GM21447 (cell line): ENCODE results near the gene FBF1.

Experiments used
- ATAC-seq: cut with Tn5 transposase; IDR thresholded peaks from one replicate; pipeline ENCODE4 v1.9.1; 2021; ENCODE audit not compliant: unreplicated experiment

Gene FBF1

DNA sequence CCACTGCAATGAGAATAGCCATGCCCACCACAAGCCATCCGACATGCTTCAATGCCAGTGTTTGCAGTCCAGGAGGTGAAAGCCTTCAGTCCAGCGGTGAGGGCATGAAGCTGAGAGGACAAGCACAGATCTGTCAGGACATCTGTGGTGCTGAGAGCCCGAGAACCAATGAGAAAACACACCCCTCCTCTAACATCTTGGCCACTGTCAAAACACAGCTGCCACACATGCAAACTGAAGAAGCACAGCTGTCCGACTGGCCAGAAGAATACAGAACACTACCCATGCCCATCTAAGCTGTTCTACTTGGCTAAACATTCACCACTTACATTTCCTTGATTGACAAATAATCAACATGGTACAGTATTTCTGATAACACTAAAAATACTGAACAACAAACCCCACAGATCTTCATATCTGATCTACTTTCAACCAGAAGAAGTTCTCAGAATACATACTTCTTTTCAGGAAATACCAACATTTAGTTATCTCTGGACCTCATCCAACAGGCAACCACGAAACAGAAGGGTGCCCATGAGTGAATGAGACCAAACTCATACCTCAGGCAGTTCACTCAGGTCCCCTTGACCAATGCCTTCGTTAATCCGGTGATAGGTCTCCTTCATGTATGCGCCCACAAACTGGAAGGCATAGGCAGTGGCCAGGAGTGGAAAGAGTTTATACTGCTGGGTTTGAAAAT lies 10.2 kb upstream of the FBF1 start:
- ATAC-seq = no peak

DNA sequence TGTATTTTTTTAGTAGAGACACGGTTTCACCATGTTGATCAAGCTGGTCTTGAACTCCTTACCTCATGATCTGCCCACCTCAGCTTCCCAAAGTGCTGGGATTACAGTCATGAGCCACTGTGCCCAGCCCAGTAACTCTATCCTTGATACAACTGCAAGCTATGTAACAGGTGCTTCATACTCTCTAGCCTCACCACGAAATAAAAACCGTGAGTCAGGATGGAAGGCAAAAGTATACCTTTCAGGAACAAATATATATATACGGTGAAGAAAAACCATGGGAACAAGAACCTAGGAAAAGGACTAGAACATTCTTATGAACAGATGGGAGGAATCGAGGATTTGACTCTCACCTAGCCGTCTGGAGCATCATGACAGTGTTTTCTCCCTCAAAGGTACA lies 9.6 kb upstream of the FBF1 start:
- ATAC-seq = no peak

DNA sequence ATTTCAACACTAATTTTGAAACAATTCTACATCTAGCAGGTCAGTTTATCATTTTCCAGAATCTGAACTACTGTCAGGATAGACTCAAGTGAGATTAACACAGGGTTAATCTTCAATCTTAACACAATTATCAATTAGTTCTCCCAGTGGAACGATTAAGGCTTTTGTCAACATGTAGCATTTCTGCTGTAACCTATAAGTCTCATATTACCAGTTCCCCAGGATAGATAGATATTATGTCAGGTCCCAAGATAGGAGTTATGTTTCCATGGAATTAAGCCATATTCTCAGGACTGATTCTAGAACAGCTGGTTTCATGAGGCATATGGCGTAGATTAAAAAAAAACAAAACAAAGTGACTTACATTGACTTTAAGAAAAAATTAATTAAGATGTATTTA lies 4.4 kb upstream of the FBF1 start:
- no peak for ATAC-seq

DNA sequence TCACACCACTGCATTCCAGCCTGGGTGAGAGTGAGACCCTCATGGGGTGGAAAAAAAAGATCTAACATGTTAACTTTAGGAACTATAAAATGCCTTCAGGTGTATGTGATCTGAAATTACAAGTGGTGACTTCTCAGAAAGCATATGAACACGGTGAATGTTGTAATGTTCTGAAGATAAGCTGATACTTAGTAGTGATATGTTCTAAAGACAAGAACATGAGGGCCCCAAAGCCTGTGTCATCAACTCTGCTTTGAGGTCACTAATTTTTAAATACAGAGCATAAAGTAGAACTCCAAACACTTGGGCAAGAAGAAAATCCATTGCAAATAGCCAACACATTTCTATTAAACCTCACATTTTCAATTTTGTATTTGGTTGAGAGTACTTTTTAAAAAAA lies 2.6 kb upstream of the FBF1 start:
- ATAC-seq = no peak

DNA sequence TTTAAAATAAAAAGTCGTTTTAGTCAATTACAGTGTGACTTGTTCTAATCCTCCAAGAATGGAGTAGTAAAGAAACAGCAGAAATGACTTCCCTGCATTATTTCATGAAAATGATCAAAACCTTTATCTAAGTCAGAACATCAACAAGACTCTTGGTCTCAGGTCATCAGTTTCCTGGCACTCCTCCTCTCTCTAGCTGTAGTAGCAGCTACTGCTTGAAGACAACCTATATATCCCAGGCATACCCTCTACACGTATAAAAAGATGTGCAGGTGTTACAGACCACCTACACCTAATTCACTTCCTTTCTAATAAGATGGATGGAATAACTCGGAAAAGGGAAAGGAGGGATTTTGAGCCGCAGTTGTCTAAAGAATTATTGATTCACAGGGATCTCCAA lies 1.6 kb upstream of the FBF1 start:
- no peak for ATAC-seq

DNA sequence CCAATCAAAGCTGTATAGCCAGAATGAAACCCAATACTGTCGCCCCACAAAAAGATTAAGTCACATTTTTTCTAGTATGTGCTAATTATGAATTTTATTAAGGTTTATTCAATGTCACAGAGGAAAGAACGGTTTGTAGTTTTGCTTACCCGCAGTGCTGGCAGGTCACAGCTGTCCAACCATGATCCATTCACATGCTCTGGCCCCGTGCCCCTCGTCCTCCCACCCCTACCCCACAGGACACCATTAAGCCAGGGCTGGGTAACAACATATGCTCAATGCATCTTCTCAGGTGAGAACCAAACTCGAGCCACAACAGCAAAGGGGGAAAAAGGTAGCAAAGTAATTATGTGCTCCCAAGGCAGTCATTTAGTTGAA lies 589 bp upstream of the FBF1 start:
- ATAC-seq = no peak

DNA sequence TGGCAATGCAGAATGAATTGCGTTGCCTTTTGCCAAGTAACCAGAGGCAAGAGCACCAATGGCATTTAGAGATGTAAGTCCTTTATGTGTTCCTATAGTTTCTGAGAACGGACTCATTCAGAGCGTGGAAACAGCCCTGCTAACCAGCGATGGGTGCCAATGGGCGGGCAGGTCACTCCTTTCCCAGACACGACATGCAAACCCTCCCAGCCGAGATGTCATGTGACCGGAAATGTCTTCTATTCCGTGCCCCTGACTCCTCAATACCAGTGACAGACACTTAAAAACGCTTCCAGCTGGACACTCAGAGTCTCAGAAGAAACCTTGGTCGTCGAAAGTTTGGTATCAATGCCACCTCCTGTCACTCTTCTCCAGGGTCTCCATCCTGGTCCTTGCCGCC lies 3.2 kb downstream of the FBF1 start:
- ATAC-seq = no peak

DNA sequence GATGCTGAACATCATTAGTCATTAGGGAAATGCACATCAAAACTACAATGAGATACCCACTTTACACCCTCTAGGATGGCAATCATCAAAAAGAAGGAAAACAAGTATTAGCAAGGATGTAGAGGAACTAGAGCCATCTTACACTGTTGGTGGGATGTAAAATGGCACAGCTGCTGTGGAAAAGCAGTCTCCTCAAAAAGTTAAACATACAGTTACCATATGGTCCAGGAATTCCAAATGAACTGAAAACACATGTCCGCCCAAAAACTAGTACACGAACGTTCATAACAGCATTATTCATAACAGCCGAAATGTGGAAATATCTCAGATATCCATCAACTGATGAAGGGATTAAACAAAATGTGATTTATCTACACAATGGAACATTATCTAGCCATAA lies 7.0 kb downstream of the FBF1 start:
- ATAC-seq = no peak

DNA sequence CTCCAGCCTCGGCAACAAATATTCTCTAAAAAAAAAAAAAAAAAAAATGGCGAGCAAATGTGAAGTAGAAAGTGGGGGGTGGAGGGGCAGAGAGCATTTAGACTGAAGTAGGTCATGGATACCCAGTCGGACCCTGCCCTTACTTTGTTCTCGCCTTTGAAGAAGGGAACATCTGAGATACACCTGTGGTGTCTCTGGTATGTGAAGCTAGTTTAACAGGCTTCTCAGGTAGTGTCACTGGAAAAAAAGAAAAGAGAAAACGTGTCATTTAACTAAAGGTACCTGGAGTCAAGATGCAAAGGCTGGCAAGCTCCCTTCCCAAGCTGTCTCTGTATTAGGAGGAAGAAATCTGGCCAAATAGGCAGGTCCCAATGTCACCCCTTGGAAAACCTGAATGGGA lies 8.0 kb downstream of the FBF1 start:
- no peak for ATAC-seq

DNA sequence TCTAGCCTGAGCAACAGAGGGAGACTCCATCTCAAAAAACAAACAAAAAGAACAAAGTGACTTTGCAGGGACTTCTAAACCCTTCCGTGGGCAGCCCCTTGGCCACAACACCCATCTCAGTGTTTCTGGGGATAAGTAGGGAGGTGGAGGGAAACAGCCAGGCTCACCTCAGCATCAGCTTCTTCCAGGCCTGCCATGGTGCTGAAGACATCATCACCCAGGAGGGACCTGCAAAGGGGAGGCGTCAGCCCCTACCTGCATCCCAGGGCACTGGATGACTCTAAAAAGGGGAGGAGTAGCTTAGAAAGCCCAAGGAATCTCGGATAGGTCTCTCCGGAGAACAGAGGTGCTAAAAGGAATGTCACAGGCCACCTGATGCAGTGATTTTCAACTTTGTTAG lies 9.8 kb downstream of the FBF1 start:
- ATAC-seq = no peak

DNA sequence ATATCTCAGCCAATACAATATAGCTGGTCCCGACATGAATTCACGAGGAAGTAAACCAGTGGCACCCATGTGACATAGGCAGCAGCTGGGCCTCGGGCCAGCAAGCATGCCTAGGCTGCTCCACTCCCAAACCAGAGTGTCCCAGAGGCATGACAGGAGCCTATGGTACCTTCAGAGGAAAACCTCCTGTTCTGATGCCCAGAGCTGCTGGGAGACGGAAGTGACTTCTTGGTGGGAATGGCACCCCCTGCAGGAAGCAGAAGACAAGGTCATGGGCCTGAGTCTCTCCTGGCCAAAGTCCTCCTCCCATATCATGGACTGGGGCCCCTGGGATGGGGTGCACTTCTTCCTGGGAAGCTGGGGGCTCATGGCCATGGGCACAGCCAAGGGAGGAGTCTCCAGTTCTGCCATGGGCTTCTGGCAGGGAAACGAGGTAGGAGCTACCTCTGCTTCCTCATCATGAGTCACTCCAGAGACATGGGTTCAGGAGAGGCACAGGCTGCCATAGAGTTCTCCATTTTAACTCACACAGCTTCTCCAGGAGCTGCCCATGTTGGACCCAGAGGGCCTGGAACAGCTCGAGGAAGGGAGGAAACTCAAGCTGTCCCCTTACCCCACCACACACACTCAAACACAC lies 13.4 kb downstream of the FBF1 start:
- no peak for ATAC-seq

DNA sequence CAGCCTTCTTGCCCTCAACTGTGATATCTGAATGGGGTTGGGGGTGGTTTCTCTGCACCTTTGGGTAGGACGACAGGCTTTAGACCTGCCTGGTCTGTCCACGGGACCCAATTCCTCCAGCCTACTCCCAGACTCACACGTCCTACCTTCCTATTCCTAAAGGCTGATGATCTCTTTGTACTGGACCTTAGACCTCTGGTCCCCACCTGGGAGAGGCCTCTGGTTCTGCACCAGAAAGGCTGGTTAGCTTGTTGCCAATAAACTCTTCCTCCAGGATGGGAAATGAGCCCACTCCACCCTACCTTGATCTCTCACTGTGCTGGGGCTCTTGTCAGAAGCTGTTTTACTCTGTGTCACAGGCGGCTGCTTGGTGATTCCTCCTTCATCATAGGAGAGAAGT lies 14.4 kb downstream of the FBF1 start:
- no peak for ATAC-seq

DNA sequence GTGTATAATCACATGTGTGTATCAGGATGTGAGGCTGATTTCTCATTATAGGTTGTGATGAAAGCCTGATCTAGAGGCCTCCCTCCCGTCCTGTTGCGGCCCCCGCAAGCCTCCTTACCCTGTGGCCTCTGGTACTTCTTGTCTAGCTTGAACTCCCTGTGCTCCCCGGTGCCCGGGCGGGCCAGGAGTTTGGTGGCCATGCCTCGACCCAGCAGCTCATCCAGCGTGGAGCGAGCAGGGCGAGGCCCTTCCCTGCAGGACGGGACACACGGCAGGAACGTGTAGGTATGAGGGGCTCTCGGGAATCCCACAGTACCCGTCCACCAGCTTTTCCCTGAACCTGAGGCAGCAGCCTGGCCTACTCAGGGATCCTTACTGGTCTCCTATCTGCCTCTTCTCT lies 14.9 kb downstream of the FBF1 start:
- no peak for ATAC-seq

DNA sequence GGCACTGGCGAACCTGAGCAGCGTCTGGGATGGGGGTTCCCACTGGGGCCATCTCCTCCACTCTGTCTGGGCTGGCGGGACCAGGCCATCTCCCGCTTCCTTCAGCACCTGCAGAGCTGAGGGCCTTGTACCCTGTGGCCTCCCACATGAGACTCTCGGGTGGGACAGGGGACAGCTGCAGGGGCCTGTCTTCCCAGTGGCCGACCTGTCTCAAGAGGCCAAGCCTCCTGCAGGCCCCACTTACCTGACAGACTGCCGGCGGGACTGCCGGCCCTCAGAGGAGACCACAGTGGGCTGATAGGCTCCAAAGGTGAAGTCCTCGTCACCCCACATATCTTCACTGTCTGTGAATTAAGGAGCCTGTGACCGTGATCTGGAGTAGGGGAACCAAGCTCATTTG lies 15.7 kb downstream of the FBF1 start:
- no peak for ATAC-seq

DNA sequence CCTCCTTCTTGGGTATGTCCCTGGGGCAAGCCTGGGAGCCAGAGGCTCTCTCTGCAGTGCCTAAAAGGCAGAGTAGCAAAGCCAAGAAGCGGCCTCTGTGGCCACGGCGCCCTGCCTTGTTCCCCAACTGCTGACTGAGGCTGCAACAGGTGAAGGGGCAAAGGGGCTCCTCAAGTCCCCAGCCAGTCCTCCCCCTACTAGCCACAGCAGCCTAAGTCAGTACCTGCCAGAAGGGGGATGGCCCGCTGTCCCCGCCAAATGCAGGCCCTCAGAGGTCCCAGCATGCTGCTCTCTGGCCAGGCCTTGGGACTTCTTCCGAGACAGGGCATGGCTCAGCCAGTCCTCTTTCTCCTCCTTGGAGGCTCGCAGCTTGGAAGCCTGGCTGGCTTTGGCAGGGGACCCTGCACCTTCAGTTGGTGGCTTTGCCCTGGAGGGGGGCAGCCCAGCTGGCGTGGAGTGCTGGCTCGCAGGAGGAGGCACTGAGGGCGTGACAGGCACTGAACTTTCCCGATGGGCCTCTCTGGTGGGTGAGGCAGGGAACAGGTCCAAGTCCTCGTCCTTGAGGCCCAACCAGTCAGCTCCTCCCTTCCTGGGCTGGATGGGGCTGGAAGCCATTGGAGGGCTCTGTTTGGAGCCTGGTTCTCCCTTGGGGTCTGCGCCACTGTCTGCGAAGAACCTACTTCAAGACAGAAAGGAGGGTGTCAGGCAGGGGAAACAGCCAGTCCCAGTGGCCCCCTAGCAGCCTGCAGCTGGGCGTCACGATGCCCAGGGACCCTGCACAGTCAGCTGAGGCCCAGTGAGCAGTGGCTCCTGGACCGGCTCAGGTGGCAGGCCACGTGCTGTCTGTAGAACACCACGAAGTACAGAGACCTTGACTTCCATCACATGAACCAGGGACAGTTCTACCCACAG lies 17.6 kb downstream of the FBF1 start:
- ATAC-seq = no peak

DNA sequence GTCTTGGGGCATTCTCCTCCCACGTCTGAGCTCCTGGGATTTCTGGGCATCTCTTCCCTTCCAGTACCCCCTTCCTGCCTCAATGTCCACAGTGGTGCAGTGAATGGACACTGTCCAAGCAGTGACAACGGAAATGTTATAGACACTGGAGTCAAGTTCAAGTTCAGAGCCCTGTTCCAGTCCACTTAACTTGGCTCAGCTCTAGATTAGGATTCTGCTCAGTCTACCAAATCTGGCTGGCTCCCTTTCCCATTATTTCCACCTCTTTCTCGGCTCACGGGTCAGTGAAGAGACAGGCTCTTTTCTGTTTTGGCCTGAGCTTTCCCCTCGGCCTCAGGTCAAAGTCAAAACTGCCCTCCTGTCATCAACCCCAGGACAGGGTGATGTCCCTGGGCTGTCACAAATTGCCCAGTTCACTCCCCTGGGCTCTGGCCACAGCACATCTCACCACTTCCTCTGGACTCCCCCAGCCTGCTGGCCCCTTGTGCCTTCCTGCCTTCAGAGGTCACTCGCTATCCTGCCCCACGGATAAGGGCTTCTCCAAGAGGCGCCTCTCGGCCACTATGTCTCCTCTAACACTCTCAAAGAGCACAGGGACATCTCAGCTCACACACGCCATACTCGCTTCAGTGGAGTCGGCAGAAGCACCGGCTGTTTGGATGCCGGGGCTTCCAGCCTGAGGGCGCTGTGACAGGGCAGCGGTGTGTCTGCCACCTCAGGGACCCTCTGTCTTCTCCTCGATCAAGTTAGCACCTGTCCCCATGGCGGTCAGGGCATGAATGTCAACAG lies 18.5 kb downstream of the FBF1 start:
- ATAC-seq = no peak

DNA sequence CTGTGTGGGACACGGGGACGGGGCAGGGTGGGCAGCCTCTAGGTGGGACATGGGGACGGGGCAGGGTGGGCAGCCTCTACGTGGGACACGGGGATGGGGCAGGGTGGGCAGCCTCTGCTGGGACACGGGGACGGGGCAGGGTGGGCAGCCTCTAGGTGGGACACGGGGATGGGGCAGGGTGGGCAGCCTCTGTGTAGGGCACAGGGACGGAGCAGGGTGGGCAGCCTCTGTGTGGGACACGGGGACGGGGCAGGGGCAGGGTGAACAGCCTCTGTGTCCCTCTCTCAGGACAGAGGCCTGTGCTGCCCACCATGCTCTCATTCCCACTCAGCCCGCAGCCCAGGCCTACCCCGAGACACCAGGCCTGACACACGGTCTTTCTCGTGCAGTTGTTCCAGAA lies 19.2 kb downstream of the FBF1 start:
- ATAC-seq = no peak

DNA sequence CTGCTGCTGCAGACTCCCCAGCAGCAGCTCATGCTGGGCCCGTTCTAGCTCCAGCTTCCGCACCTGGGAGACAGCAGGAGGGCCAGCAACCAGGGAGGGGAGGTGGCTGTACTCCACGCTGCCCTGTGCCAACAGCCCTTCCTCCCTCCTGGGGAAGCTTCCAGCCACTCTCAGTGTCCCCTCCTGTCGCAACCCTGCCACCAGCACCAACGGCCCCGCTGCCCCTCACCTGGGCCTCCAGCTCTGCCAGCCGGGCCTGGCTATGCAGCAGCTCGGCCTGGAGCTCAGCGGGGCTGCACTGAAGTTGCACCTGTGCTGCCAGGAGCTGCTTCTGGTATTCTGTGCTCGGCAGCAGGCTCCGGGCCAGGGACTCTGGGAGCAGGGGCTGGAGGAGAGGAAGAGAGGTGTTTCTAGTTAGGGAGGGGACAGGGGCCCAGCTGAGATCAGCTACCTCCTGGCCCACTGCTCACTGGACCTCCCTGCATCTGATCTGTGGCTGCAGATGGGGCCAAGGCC lies 20.7 kb downstream of the FBF1 start:
- no peak for ATAC-seq

DNA sequence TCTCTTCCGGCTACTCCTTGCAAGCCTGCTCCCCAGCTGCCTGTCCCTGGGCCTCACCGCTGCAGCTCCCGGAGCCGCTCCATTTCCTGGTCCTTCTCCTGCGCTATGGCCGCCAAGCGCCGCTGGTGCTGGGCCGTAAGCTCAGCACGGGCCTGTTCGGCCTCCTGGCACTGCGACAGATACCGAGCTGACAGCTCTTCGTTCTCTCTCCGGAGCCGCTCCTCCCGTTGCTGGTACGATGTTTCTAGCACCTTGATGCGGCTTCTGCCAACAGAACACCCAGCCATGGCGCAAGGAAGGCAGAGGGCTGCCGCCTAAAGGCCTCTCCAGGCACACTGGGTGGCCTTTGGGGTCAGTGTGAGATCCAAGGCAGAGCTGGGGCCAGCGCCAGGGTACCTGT lies 21.2 kb downstream of the FBF1 start:
- no peak for ATAC-seq

DNA sequence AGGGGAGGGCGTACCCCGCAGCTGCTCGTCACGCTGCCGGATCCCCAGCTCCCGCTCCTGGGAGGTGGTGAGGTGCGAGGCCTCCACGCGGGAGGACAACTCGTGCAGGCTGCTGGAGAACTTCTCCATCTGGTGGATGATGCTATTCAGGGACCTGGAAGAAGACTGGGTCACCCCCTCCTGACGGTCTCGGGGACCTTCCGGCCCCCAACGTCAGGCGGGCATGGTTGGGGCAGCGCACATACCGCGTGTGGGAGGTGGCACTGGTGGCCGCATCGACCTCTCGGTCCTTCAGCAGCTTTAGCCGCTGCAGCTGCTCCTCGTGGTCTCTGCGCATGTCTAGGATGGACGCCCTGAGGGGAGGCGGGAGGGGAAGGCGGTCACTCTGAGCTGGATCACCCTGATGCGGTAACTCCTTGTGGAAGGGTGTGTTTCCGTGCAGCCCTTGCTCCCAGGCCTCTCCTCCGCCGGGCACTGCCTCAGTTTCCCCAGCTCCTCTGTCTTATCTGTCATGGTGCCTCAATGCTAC lies 22.9 kb downstream of the FBF1 start:
- no peak for ATAC-seq
